Measurements from ENCODE around the gene CHMP1B.

The CHMP1B gene, protein sequence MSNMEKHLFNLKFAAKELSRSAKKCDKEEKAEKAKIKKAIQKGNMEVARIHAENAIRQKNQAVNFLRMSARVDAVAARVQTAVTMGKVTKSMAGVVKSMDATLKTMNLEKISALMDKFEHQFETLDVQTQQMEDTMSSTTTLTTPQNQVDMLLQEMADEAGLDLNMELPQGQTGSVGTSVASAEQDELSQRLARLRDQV

DNA sequence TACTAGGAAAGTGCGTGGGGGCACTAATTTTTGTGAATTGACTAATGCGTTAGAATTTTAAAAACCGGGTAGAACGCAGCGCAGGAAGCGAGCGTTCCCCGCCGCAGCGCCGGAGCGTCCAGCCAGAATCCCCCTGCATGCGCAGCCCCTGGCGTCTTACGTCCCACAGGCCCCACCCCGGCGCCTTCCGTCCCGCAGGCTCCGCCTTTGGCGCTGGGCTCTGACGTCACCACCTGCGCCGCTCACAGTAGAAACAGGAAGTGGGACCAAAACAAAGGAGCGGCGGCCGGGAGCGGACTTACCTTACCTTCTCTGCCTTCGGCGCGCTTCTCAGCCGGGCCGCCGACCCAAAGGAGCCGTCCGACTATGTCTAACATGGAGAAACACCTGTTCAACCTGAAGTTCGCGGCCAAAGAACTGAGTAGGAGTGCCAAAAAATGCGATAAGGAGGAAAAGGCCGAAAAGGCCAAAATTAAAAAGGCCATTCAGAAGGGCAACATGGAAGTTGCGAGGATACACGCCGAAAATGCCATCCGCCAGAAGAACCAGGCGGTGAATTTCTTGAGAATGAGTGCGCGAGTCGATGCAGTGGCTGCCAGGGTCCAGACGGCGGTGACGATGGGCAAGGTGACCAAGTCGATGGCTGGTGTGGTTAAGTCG is at the start of gene CHMP1B:
TSS of gene CHMP1B (plus strand) at position 268 of the 660 bp plus-strand sequence. CDS start at position 367, 99 bp downstream.
- H3K4me3 Mint-ChIP-seq = peak within 1 kb of the TSS; percentile 98
- H3K36me3 Mint-ChIP-seq (ENCODE audit: low read depth) = peaks cover 5% of the 10 kb centered on the region
- H3K27me3 Mint-ChIP-seq = no peaks in the 10 kb centered on the region
- DNase-seq (peak; percentile 98), ATAC-seq (peak; percentile 92)
- H3K27ac Mint-ChIP-seq = peak within 1 kb of the TSS; percentile 98
- peaks cover 51% of the 10 kb centered on the region for H3K4me1 Mint-ChIP-seq
- H3K9me3 Mint-ChIP-seq = no peaks in the 10 kb centered on the region

DNA sequence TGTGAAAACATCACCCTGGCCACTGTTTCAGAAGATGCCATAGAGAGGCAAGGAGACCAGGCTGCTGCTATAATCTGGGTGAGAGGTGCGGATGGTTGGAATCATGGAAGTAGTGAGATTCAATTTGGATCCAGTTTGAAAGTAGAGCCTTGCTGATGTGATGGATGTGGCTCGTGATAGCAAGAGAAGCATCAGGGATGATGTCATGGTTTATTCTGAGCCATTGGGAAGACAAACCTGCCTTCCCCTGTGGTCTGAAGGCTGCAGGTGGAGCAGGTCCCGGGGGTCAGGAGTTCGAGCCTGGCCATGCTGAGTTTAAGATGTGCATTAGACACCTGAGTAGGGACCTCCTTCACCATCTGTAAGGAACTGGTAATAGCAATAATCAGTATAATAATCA is 49.6 kb upstream of the CHMP1B start:
- Mint-ChIP-seq H3K27me3 (peaks cover 10% of the 10 kb centered on the region), H3K9me3 (no peaks in the 10 kb centered on the region), H3K27ac (no peak overlapping the region), H3K36me3 (ENCODE audit: low read depth) (no peaks in the 10 kb centered on the region), H3K4me3 (no peak overlapping the region), H3K4me1 (no peaks in the 10 kb centered on the region)
- DNase-seq = no peak
- no peak for ATAC-seq

DNA sequence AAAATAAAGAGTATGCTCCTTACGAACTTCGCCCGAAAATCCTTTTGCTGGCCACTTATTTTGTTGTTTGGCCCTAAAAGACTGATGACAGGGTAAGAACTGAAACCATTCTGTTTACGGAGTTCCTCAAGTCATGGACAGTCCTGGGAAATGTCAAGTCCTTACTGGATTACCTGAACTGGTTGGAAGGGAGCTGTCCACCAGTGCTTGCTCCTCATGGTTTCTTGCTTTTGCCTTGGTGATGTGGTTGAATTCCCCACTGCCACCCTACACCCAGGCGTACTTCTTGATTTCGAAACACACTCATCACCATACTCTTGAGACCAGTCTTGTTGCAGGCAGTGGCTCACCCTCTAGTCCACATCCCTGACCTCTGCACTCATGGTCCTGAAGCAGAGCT is 49.1 kb upstream of the CHMP1B start:
- peaks cover 10% of the 10 kb centered on the region for H3K27me3 Mint-ChIP-seq
- no peak overlapping the region for H3K4me3 Mint-ChIP-seq
- DNase-seq (no peak), ATAC-seq (no peak)
- no peaks in the 10 kb centered on the region for H3K9me3 Mint-ChIP-seq
- H3K27ac Mint-ChIP-seq = no peak overlapping the region
- no peaks in the 10 kb centered on the region for H3K4me1 Mint-ChIP-seq
- no peaks in the 10 kb centered on the region for H3K36me3 Mint-ChIP-seq (ENCODE audit: low read depth)

DNA sequence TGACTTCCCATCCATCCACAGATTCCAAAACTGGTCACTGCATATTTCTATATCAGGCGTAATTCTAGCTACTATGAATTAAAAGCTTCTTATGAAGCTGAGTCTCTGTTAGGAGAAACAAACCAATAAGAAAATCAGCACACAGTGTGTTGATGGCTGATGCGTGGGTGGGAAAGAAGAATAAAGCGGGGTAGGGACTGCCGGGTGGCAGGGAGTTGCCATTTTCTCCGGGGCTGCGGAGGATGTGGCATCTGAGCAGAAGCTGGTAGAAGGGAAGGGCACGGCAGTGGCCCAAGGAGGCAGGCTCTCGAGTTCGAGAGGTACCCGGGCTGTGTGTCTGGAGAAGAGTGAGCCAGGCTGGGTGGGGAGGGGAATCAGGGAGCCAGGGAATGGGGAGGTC is 48.6 kb upstream of the CHMP1B start:
- H3K4me3 Mint-ChIP-seq = no peak overlapping the region
- peaks cover 10% of the 10 kb centered on the region for H3K27me3 Mint-ChIP-seq
- H3K36me3 Mint-ChIP-seq (ENCODE audit: low read depth) = no peaks in the 10 kb centered on the region
- H3K4me1 Mint-ChIP-seq = no peaks in the 10 kb centered on the region
- DNase-seq (no peak), ATAC-seq (no peak)
- H3K27ac Mint-ChIP-seq = no peak overlapping the region
- no peaks in the 10 kb centered on the region for H3K9me3 Mint-ChIP-seq

DNA sequence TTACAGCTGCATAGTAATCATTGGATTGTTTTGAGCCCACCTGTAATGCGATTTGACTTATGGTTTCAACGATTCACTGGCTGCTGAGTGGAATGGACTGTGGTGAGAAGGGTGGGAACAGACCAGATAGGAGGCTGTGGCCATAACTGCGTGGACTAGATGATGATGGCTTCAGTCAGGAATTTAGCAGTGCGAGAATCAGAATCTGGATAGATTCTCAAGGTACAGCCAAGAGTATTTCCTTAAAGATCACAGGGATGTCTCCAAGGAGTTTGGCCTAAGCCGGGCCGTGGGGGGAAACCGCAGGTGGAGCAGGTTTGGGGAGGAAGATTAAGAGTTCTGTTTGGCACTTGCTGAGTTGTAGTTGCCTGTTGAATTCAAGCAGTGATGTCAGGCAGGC is 44.0 kb upstream of the CHMP1B start:
- H3K4me1 Mint-ChIP-seq = no peaks in the 10 kb centered on the region

DNA sequence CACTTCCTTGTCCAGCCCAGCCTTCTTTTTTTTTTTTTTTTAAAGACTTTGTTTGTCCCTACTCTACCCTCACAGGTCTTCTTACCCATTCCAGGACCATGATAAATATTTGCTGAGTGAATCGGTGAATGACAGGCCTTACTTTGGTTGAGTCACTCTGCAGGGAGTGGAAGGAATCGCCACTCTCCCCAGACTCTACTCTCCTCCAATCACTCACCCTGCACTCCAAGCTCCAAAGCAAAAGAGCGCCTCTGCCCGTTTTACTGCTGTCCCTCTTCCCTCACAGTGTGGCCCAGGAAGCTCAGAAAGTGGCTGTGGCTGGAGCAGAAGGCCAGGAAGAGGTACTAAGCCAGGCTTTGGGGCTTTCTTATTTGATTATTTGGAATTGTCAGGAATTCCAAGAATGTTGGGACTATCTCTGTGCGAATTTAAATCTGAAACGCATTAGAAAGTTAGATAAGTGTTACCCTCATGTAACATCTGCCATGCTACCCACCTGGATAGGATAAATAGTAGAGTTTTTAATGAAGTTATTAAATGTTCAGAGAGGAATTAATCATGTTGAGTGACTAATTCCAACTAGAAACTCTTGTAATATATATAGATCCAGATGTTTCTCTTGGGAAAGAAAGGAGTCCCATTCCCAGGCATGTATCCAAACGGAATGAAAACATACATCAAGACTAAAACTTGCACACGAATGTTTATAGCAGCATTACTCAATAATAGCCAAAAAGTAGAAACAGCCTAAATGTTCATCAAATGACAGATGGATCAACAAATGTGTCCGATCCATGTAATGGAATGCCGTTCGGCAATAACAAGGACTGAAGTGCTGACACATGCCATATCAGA is 43.0 kb upstream of the CHMP1B start:
- H3K27ac Mint-ChIP-seq = no peak overlapping the region
- H3K36me3 Mint-ChIP-seq (ENCODE audit: low read depth) = no peaks in the 10 kb centered on the region
- H3K4me3 Mint-ChIP-seq = no peak overlapping the region
- DNase-seq = no peak
- no peak for ATAC-seq
- no peaks in the 10 kb centered on the region for H3K9me3 Mint-ChIP-seq
- peaks cover 2% of the 10 kb centered on the region for H3K27me3 Mint-ChIP-seq
- no peaks in the 10 kb centered on the region for H3K4me1 Mint-ChIP-seq

More for the DNA sequence above, 44.0 kb upstream of the CHMP1B start:
- Mint-ChIP-seq H3K9me3 (no peaks in the 10 kb centered on the region), H3K27me3 (peaks cover 9% of the 10 kb centered on the region), H3K4me3 (no peak overlapping the region), H3K27ac (no peak overlapping the region), H3K36me3 (ENCODE audit: low read depth) (no peaks in the 10 kb centered on the region)
- DNase-seq (no peak), ATAC-seq (no peak)

DNA sequence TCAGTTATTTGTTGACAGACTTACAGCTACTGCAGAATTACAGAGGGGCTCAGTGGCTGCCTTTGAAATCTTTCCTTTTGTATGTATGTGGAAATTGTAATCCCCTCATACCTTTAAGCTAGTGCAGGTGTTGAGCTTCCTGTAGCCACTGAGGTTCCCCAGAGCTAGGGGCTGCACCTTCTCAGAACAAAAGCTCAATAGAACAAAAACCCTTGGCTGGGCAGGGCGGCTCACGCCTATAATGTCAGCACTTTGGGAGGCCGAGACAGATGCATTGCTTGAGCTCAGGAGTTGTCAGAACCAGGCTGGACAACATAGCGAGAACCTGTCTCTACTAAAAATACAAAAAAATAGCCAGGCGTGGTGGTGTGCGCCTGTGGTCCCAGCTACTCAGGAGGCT is 41.3 kb upstream of the CHMP1B start:
- Mint-ChIP-seq H3K4me3 (no peak overlapping the region), H3K4me1 (no peaks in the 10 kb centered on the region), H3K27me3 (peaks cover 2% of the 10 kb centered on the region), H3K36me3 (ENCODE audit: low read depth) (no peaks in the 10 kb centered on the region), H3K27ac (no peak overlapping the region), H3K9me3 (no peaks in the 10 kb centered on the region)
- ATAC-seq = no peak
- no peak for DNase-seq

DNA sequence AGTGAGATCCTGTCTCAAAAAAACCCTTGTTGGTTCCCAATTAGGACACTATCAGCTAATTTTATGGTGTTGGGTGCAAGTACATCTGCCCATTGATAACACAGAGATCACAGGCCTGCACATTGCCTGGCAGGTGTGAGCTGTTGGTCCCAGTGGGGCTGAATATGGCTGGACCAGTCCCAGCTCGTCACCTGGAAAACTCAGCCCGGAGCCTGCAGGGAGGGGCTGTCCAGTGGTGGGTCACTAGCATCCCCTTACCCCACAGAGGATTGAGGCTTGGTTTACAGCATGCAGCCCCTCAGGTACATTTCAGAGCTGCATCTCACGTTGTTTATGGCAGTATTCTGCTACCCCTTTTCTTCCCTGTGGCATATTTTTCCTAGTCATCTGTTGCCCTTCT is 40.8 kb upstream of the CHMP1B start:
- DNase-seq = no peak
- ATAC-seq = no peak
- Mint-ChIP-seq H3K4me3 (no peak overlapping the region), H3K27ac (no peak overlapping the region), H3K36me3 (ENCODE audit: low read depth) (no peaks in the 10 kb centered on the region), H3K4me1 (no peaks in the 10 kb centered on the region), H3K27me3 (no peaks in the 10 kb centered on the region), H3K9me3 (no peaks in the 10 kb centered on the region)

DNA sequence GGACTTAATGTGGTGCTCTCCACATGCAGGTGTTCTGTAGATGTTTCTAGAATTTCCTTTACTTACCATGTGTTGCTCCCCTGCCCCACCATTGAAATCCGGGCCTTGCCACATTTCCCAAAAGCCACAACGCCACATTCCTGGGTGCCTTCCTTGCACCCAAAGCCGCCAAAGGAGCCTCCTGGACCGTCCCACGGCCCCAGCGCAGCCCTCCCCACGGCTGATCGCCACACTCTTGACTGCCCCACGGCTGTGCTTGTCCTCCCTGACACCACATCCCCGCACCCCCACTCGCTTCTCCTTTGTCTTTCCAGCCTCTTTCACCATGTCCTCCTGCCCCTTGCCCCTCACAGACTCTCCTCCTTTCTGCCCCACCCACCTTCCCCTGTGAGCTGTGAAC is 40.2 kb upstream of the CHMP1B start:
- H3K27me3 Mint-ChIP-seq = no peaks in the 10 kb centered on the region
- no peaks in the 10 kb centered on the region for H3K36me3 Mint-ChIP-seq (ENCODE audit: low read depth)
- ATAC-seq (no peak), DNase-seq (no peak)
- H3K9me3 Mint-ChIP-seq = no peaks in the 10 kb centered on the region
- H3K4me3 Mint-ChIP-seq = no peak overlapping the region
- no peaks in the 10 kb centered on the region for H3K4me1 Mint-ChIP-seq
- no peak overlapping the region for H3K27ac Mint-ChIP-seq

DNA sequence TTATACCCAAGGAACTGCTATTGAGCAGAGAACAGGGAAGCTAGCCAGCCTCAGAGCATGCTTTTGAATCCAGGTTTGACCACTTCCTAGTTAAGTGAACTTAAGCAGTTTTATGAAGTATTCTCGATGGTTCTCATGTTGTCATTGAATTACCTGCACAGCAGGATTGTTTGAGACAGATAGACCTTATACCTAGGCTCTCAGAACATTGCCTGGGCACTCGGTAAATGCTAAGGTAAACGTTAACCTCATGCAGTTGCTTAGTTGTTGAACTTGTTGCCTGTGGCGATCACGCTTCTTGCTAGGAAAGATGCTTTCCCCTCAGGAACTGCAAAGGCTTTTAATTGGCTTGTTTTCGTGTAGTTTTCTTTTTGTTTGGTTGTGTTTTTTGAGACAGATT is 34.0 kb upstream of the CHMP1B start:
- Mint-ChIP-seq H3K27ac (no peak overlapping the region), H3K9me3 (no peaks in the 10 kb centered on the region), H3K27me3 (peaks cover 2% of the 10 kb centered on the region), H3K4me3 (no peak overlapping the region), H3K4me1 (no peaks in the 10 kb centered on the region), H3K36me3 (ENCODE audit: low read depth) (no peaks in the 10 kb centered on the region)
- DNase-seq = no peak
- no peak for ATAC-seq

DNA sequence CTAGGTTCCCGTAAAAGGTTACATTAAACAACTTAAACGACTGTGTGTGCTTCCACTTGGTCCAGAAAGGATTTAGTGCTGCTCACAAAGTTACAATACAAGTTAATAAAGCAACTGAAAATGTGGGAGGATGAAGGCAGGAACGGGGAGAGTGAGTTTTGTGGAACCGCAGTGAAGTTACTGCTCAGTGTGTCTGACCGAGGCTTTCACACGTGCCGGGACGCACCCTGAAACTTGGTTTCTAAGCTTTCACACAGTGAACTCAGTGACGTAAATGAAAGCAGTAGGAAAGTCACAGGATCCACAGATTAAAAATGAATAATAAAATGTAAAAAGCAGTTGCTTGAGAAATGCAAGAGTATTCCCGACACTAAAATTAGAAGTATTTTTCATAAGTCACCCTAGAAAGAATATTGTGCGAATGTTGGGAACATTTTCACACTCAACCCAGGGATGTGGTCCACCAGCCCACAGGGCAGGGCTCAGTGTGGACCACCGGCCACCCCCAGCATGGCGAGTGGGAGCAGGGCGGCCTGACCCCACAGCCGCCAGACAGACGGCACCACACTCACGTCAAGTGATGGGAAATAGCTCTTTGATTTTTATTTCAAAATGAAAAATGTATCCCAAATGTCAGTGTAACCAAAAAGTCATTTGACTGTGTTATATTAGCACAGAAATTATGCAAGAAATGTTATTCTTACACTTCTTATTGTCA is 32.6 kb upstream of the CHMP1B start:
- no peaks in the 10 kb centered on the region for H3K4me1 Mint-ChIP-seq
- no peaks in the 10 kb centered on the region for H3K9me3 Mint-ChIP-seq
- no peak for ATAC-seq
- H3K36me3 Mint-ChIP-seq (ENCODE audit: low read depth) = no peaks in the 10 kb centered on the region
- peaks cover 2% of the 10 kb centered on the region for H3K27me3 Mint-ChIP-seq
- DNase-seq = no peak
- no peak overlapping the region for H3K27ac Mint-ChIP-seq
- no peak overlapping the region for H3K4me3 Mint-ChIP-seq

DNA sequence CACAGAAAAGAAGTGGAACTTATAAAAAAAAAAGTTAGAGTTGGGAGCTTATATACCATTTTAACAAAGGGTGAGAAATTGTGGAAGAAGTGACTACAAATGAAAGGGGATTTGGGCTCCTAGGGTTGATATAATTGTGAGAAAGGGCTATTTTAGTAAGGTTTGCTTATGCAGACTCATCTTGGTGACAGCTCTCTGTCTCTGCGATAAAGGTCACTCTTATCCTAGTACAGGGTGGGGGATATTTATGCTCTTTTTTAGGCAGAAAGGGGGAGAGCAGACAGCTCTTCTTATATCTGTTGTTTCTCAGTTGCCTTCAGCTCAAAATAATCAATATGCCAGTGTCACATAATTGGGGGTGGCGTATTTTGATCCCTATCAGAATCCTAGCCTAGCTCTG is 31.3 kb upstream of the CHMP1B start:
- Mint-ChIP-seq H3K9me3 (no peaks in the 10 kb centered on the region), H3K27me3 (peaks cover 2% of the 10 kb centered on the region), H3K4me3 (no peak overlapping the region), H3K27ac (no peak overlapping the region), H3K36me3 (ENCODE audit: low read depth) (no peaks in the 10 kb centered on the region), H3K4me1 (no peaks in the 10 kb centered on the region)
- ATAC-seq = no peak
- no peak for DNase-seq

DNA sequence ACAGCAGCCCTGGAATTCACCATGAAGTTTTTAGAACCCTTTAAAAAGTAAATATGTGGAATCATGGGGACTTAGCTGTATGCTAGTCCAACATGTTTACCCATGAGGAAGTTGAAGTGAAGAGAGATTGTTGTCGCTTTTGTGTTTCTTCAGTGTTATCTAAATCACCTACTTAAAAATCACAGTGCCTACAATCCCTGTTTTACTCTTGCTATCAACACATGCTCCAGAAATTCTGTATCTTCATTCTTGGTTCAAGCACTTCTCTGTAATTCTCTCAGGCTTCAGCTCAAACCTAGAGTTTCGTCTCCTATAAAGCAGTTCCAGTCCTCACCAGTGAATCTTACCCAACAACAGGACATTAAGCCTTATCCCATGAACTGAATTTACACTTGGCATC is 30.5 kb upstream of the CHMP1B start:
- no peaks in the 10 kb centered on the region for H3K9me3 Mint-ChIP-seq
- no peak overlapping the region for H3K27ac Mint-ChIP-seq
- H3K27me3 Mint-ChIP-seq = peaks cover 2% of the 10 kb centered on the region

DNA sequence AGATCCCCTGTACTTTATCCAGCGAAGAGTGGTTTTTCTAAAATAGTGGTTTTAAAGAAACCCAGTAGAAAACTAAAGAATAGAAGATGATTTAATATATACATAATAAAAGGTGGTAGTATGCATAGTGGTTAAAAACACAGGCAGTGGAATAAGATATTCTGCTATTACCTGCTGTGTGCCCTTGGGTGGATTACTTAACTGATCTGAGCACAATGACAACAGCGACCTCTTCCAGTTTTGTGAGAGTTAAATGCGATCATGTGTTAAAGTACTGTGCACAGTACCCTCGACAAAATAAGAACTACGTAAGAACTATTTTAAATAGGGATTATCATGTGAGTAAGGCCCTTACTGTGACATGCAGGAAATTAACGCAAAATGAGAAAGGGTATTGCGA is 30.0 kb upstream of the CHMP1B start:
- H3K4me1 Mint-ChIP-seq = no peaks in the 10 kb centered on the region
- H3K9me3 Mint-ChIP-seq = no peaks in the 10 kb centered on the region
- no peak overlapping the region for H3K27ac Mint-ChIP-seq
- H3K27me3 Mint-ChIP-seq = peaks cover 2% of the 10 kb centered on the region
- ATAC-seq (no peak), DNase-seq (no peak)
- no peaks in the 10 kb centered on the region for H3K36me3 Mint-ChIP-seq (ENCODE audit: low read depth)
- no peak overlapping the region for H3K4me3 Mint-ChIP-seq

More for the DNA sequence above, 30.5 kb upstream of the CHMP1B start:
- no peaks in the 10 kb centered on the region for H3K4me1 Mint-ChIP-seq
- no peaks in the 10 kb centered on the region for H3K36me3 Mint-ChIP-seq (ENCODE audit: low read depth)
- no peak for DNase-seq
- ATAC-seq = no peak
- no peak overlapping the region for H3K4me3 Mint-ChIP-seq
